Measurements from ENCODE around the gene IL36G. TPM values are rescaled to one million over a fixed set of nuclear protein-coding genes. Genes with fewer than 3 reads are reported as not detected.
A peak's percentile ranks its signal among the peaks of the same experiment; 100 is the strongest.

Gene IL36G
- total and polyA plus RNA-seq, 9 of the 15 experiments (the other 6 are each of a cell fraction or from before 2014, with no cell fraction given): not detected

GRCh38 chr2:113032737-113033136, 54.9 kb downstream of the IL36G start:
- in situ Hi-C loops (cut with MboI): no loop called here
- 64% methylated on average over 1 of the region's 1 CpG for WGBS (ENCODE audit: insufficient coverage, low coverage, missing lambda C conversion rate)
- no peak for TF ChIP-seq JUND (IDR thresholded peaks at IDR 0.05; ENCODE audit: borderline replicate concordance, low read depth, low read length)
- TF ChIP-seq JUND (tag; IDR thresholded peaks at IDR 0.05; ENCODE audit: borderline replicate concordance, low read depth, low read length): 0 out of 3 replicates have a peak, but pooled peaks have one; percentile 18
- 0 out of 2 replicates have a peak, but pooled peaks have one; percentile 3 for TF ChIP-seq CBFA2T3 (IDR thresholded peaks at IDR 0.05)
- no peak for TF ChIP-seq ZNF165 (CRISPR knock-in tag; IDR thresholded peaks at IDR 0.05; ENCODE audit: borderline replicate concordance)
- BruUV-seq (replicated peaks): no TSS peak
- FAIRE-seq: no peak
- peaks cover 0 to 24% of the 10 kb centered on the region in 2 experiments; a peak in 2 of 5 replicates for H3K4me1 ChIP-seq (replicated peaks in 1 of 2; ENCODE audit: control insufficient read depth in 2 of 2, insufficient read depth in 2 of 2, low read length in 2 of 2)
- POLR2A ChIA-PET: interaction anchor here (0.6 kb wide), 1 partner anchor 70 kb away, joined by 4 read pairs; no protein-coding TSS in a partner anchor
- ATAC-seq: no peak
- H3K9me3 ChIP-seq (replicated peaks; ENCODE audit: control insufficient read depth, insufficient read depth, low read depth, low read length): no peaks in the 10 kb centered on the region
- CTCF ChIA-PET (ENCODE audit: low intra/inter-chr PET ratio): no interaction called here
- no peaks in the 10 kb centered on the region for H3K9me1 ChIP-seq (ENCODE audit: control insufficient read depth, insufficient read depth, low read length)
- DNase-seq (ENCODE audit: extremely low read depth in 1 of 4, low spot score in 3 of 4): peak in 1 of 4 experiments; percentile 28
- no peak overlapping the region for H3K9ac ChIP-seq (ENCODE audit: insufficient read depth in 1 of 2, low read depth in 2 of 2, low read length in 2 of 2)
- no peak overlapping the region for H3K4me3 ChIP-seq
- H4K20me1 ChIP-seq (replicated peaks; ENCODE audit: control insufficient read depth, insufficient read depth, low read length): no peaks in the 10 kb centered on the region
- no peak overlapping the region for H3K4me2 ChIP-seq (ENCODE audit: insufficient read depth, low read length)
- H3K27me3 ChIP-seq (ENCODE audit: control insufficient read depth in 2 of 2, insufficient read depth in 2 of 2, low read length in 2 of 2): no peaks in the 10 kb centered on the region
- no peaks in the 10 kb centered on the region for H3K79me2 ChIP-seq (ENCODE audit: control insufficient read depth, insufficient read depth, low read length)
- no peaks in the 10 kb centered on the region for H3K36me3 ChIP-seq (ENCODE audit: control insufficient read depth, insufficient read depth, low read length)
- H3K27ac ChIP-seq (ENCODE audit: extremely low read depth, low read depth, low read length): no peak overlapping the region
- intact Hi-C loops (cut with micrococcal nuclease): no loop called here
- H2AFZ ChIP-seq (ENCODE audit: low read depth, low read length): peak overlapping the region; percentile 27; the same call in 1 of the 2 replicates

GRCh38 chr2:113034016-113034415, 56.2 kb downstream of the IL36G start:
- in situ Hi-C loops (cut with MboI) (no loop called here), intact Hi-C loops (cut with micrococcal nuclease) (no loop called here)
- H3K4me1 ChIP-seq (replicated peaks in 1 of 2; ENCODE audit: control insufficient read depth in 2 of 2, insufficient read depth in 2 of 2, low read length in 2 of 2): peaks cover 0 to 24% of the 10 kb centered on the region in 2 experiments; a peak in 2 of 5 replicates
- no peaks in the 10 kb centered on the region for H3K9me3 ChIP-seq (replicated peaks; ENCODE audit: control insufficient read depth, insufficient read depth, low read depth, low read length)
- CTCF ChIA-PET (ENCODE audit: low intra/inter-chr PET ratio): no interaction called here
- H3K79me2 ChIP-seq (ENCODE audit: control insufficient read depth, insufficient read depth, low read length): no peaks in the 10 kb centered on the region
- peak in 2 of 4 experiments; percentile 50 to 76 for DNase-seq (ENCODE audit: extremely low read depth in 1 of 4, low spot score in 3 of 4)
- H3K9ac ChIP-seq (ENCODE audit: insufficient read depth in 1 of 2, low read depth in 2 of 2, low read length in 2 of 2): no peak overlapping the region
- POLR2A ChIA-PET: interaction anchor here (1.1 kb wide), 1 partner anchor 18 kb away, joined by 3 read pairs; no protein-coding TSS in a partner anchor
- no peaks in the 10 kb centered on the region for H3K9me1 ChIP-seq (ENCODE audit: control insufficient read depth, insufficient read depth, low read length)
- H3K27me3 ChIP-seq (ENCODE audit: control insufficient read depth in 2 of 2, insufficient read depth in 2 of 2, low read length in 2 of 2): no peaks in the 10 kb centered on the region
- H3K36me3 ChIP-seq (ENCODE audit: control insufficient read depth, insufficient read depth, low read length): no peaks in the 10 kb centered on the region
- no TSS peak for BruUV-seq (replicated peaks)
- peak overlapping the region; percentile 2; the same call in 1 of the 2 replicates for H3K4me2 ChIP-seq (ENCODE audit: insufficient read depth, low read length)
- no peaks in the 10 kb centered on the region for H4K20me1 ChIP-seq (replicated peaks; ENCODE audit: control insufficient read depth, insufficient read depth, low read length)
- no peak overlapping the region for H3K4me3 ChIP-seq
- WGBS (ENCODE audit: insufficient coverage, low coverage, missing lambda C conversion rate): 3% methylated on average over 3 of the region's 3 CpGs
- ATAC-seq: no peak; the same call in 2 of the 3 replicates
- FAIRE-seq: peak; percentile 37
- H3K27ac ChIP-seq (ENCODE audit: extremely low read depth, low read depth, low read length): no peak overlapping the region
- H2AFZ ChIP-seq (ENCODE audit: low read depth, low read length): no peak overlapping the region
- TF ChIP-seq BCL6 (CRISPR knock-in tag; IDR thresholded peaks at IDR 0.05) (no peak), NCOR1 (IDR thresholded peaks at IDR 0.05) (peak; percentile 95), RB1 (IDR thresholded peaks at IDR 0.05; ENCODE audit: low read depth) (no peak), GTF2F1 (IDR thresholded peaks at IDR 0.05; ENCODE audit: low read depth, low read length) (no peak), CTCFL (IDR thresholded peaks at IDR 0.05; ENCODE audit: borderline replicate concordance, insufficient read depth, low read depth, low read length, poor library complexity, severe bottlenecking) (no peak), ZNF24 (IDR thresholded peaks at IDR 0.05) (no peak), RFX5 (IDR thresholded peaks at IDR 0.05; ENCODE audit: low read depth, low read length) (no peak), CBX2 (IDR thresholded peaks at IDR 0.05; ENCODE audit: insufficient read depth, low read length, poor library complexity, severe bottlenecking) (no peak), MAFK (IDR thresholded peaks at IDR 0.05; ENCODE audit: low read length) (no peak), ETV1 (tag; conservative IDR thresholded peaks at IDR 0.05; ENCODE audit: low read depth) (no peak), MTA1 (IDR thresholded peaks at IDR 0.05; ENCODE audit: borderline replicate concordance) (peak; percentile 60; the same call in 1 of the 2 replicates), ZKSCAN1 (IDR thresholded peaks at IDR 0.05; ENCODE audit: low read depth, low read length) (no peak)

Measured in K562 (cell line).